HCT116 (cell line): Measurements from ENCODE around the gene C19orf85. TPM values are rescaled to one million over a fixed set of nuclear protein-coding genes. Genes with fewer than 3 reads are reported as not detected.

ENCODE experiments used
- ATAC-seq: fragments of 200-7000 bp; cut with Tn5 transposase; 2 replicates; pipeline ENCODE4 v1.9.1; 2020; ENCODE audit warnings: mild to moderate bottlenecking, moderate library complexity
- BruUV-seq: library from RNA; stranded (reverse); fragments of 400-500 nt; replicated peaks from 2 replicates; lab custom pipeline; 2021; lab: Mats Ljungman, UMichigan
- CTCF ChIA-PET: fragments of 300-600 bp; sonication (Branson Sonifier 250); formaldehyde crosslinking; loops from one replicate; lab custom pipeline; 2021; ENCODE audit warnings: antibody characterized with exemption; lab: Charles Lee
- POLR2A ChIA-PET: fragments of 300-600, 350-600 bp; sonication (Branson Sonifier 250); formaldehyde crosslinking; loops from one replicate; lab custom pipeline; 2021; ENCODE audit warnings: antibody characterized with exemption; lab: Charles Lee
- RAD21 ChIA-PET, 2 experiments: fragments of 300-600 bp; sonication (Branson Sonifier 250); formaldehyde crosslinking; loops; one replicate each; lab custom pipeline; 2023; ENCODE audit warnings: low total read pairs in 2 of 2; ENCODE audit not compliant: uncharacterized antibody in 2 of 2, unreplicated experiment in 2 of 2, low non-redundant PET in 1 of 2; lab: Charles Lee
- DNase-seq: peaks from one replicate; pipeline ENCODE4 v3.0.0-alpha.2; 2010; ENCODE audit warnings: low read depth, low spot score
- H2AFZ ChIP-seq: fragments of 200-600 bp; shearing (Covaris generic), sonication (generic); 2 replicates; pipeline ENCODE4 v1.6.1; 2017; ENCODE audit warnings: low read depth, mixed run types, mixed read lengths, antibody characterized with exemption, low read length; ENCODE audit not compliant: poor library complexity, severe bottlenecking
- H3K27ac ChIP-seq: 2 replicates; pipeline ENCODE4 v1.5.1; 2012; ENCODE audit warnings: low read depth, low read length
- H3K27me3 ChIP-seq: fragments of 200-600 bp; sonication (generic); 2 replicates; pipeline ENCODE4 v1.6.1; 2016; ENCODE audit warnings: mixed run types, low read length, mixed read lengths; ENCODE audit not compliant: insufficient read depth
- H3K36me3 ChIP-seq, 2 experiments: fragments of 200-500 bp in 1 of 2; fragments of 200-600 bp in 1 of 2; sonication (Bioruptor generic) in 1 of 2; sonication (generic) in 1 of 2; 2 replicates each; pipeline versions ENCODE4 v1.5.1 to v1.6.1; 2014 to 2016; ENCODE audit warnings: low read length in 2 of 2, inconsistent platforms in 1 of 2, mixed read lengths in 1 of 2, mixed run types in 1 of 2; ENCODE audit not compliant: insufficient read depth in 2 of 2, control insufficient read depth in 1 of 2
- H3K4me1 ChIP-seq, 2 experiments: fragments of 200-600 bp in 1 of 2; sonication (generic) in 1 of 2; 2 replicates each; pipeline versions ENCODE4 v1.5.1 to v1.6.1; 2012 to 2017; ENCODE audit warnings: low read length in 2 of 2, inconsistent platforms in 1 of 2, mild to moderate bottlenecking in 1 of 2, mixed read lengths in 1 of 2, mixed run types in 1 of 2, moderate library complexity in 1 of 2; ENCODE audit not compliant: insufficient read depth in 2 of 2, control insufficient read depth in 1 of 2
- H3K4me2 ChIP-seq: fragments of 200-600 bp; sonication (generic); 2 replicates; pipeline ENCODE4 v1.6.1; 2017; ENCODE audit warnings: mixed run types, low read length, mixed read lengths
- H3K4me3 ChIP-seq, 2 experiments: fragments of 200-600 bp in 1 of 2; sonication (generic) in 1 of 2; replicated peaks in 1 of 2; 2 replicates each; pipeline ENCODE4 v1.5.1; 2011 to 2016; ENCODE audit warnings: low read length in 2 of 2, control low read depth in 1 of 2, low read depth in 1 of 2, mild to moderate bottlenecking in 1 of 2, mixed read lengths in 1 of 2, mixed run types in 1 of 2
- H3K79me2 ChIP-seq: fragments of 200-600 bp; sonication (generic); 2 replicates; pipeline ENCODE4 v1.6.1; 2017; ENCODE audit warnings: mild to moderate bottlenecking, mixed run types, low read length, moderate library complexity, mixed read lengths; ENCODE audit not compliant: insufficient read depth
- H3K9ac ChIP-seq: fragments of 200-600 bp; sonication (generic); 2 replicates; pipeline ENCODE4 v1.6.1; 2016; ENCODE audit warnings: low read length, mixed read lengths
- H3K9me2 ChIP-seq: fragments of 200-600 bp; sonication (generic), shearing (Covaris generic); 2 replicates; pipeline ENCODE4 v1.6.1; 2017; ENCODE audit warnings: mixed run types, mild to moderate bottlenecking, moderate library complexity; ENCODE audit not compliant: insufficient read depth
- H3K9me3 ChIP-seq, 2 experiments: fragments of 200-500 bp in 1 of 2; fragments of 200-600 bp in 1 of 2; sonication (Bioruptor generic) in 1 of 2; sonication (generic) in 1 of 2; 2 replicates each; pipeline ENCODE4 v1.6.1; 2014 to 2017; ENCODE audit warnings: low read length in 2 of 2, mixed read lengths in 2 of 2, inconsistent platforms in 1 of 2, low read depth in 1 of 2, mild to moderate bottlenecking in 1 of 2, mixed run types in 1 of 2, moderate library complexity in 1 of 2; ENCODE audit not compliant: control insufficient read depth in 1 of 2, insufficient read depth in 1 of 2
- H4K20me1 ChIP-seq: fragments of 200-600 bp; sonication (generic), shearing (Covaris generic); 2 replicates; pipeline ENCODE4 v1.6.1; 2017; ENCODE audit warnings: mixed run types, mild to moderate bottlenecking, moderate library complexity; ENCODE audit not compliant: insufficient read depth
- ATF3 ChIP-seq: IDR thresholded peaks from 2 replicates; pipeline ENCODE4 v1.6.1; 2012
- CBX3 ChIP-seq: IDR thresholded peaks from 2 replicates; pipeline ENCODE4 v1.6.1; 2012; ENCODE audit warnings: low read depth
- CEBPB ChIP-seq: IDR thresholded peaks from 2 replicates; pipeline ENCODE4 v1.6.1; 2012; ENCODE audit warnings: low read depth
- CTCF ChIP-seq, 3 experiments: fragments of 200-600 bp in 1 of 3; sonication (generic) in 1 of 3; IDR thresholded peaks in 2 of 3; conservative IDR thresholded peaks in 1 of 3; 2 replicates each; pipeline ENCODE4 v1.5.1; 2012 to 2017; ENCODE audit warnings: low read depth in 2 of 3, low read length in 2 of 3, antibody characterized with exemption in 1 of 3, borderline replicate concordance in 1 of 3, control low read depth in 1 of 3, mild to moderate bottlenecking in 1 of 3, mixed read lengths in 1 of 3, mixed run types in 1 of 3, moderate library complexity in 1 of 3; ENCODE audit not compliant: insufficient read depth in 1 of 3
- EGR1 ChIP-seq: IDR thresholded peaks from 2 replicates; pipeline ENCODE4 v1.6.1; 2012; ENCODE audit warnings: low read depth
- ELF1 ChIP-seq: IDR thresholded peaks from 2 replicates; pipeline ENCODE4 v1.6.1; 2012; ENCODE audit warnings: low read depth, borderline replicate concordance
- EZH2 ChIP-seq: fragments of 200-600 bp; sonication (generic); IDR thresholded peaks from 2 replicates; pipeline ENCODE4 v1.6.1; 2017; ENCODE audit warnings: antibody characterized with exemption, mixed run types
- EZH2phosphoT487 ChIP-seq: fragments of 200-600 bp; IDR thresholded peaks from 2 replicates; pipeline ENCODE4 v1.6.1; 2018; ENCODE audit warnings: antibody characterized with exemption, borderline replicate concordance
- FOSL1 ChIP-seq: IDR thresholded peaks from 2 replicates; pipeline ENCODE4 v1.6.1; 2012; ENCODE audit warnings: low read depth
- JUND ChIP-seq: IDR thresholded peaks from 2 replicates; pipeline ENCODE4 v1.6.1; 2012
- POLR2A ChIP-seq: IDR thresholded peaks from 2 replicates; pipeline ENCODE4 v1.7.0; 2011; ENCODE audit warnings: borderline replicate concordance; ENCODE audit not compliant: insufficient read depth, insufficient read length; ENCODE audit errors: extremely low read depth
- POLR2AphosphoS5 ChIP-seq: IDR thresholded peaks from 2 replicates; pipeline ENCODE4 v1.6.1; 2011; ENCODE audit warnings: mild to moderate bottlenecking, low read depth, low read length, moderate library complexity
- RAD21 ChIP-seq: IDR thresholded peaks from 2 replicates; pipeline ENCODE4 v1.6.1; 2012; ENCODE audit warnings: low read depth, mild to moderate bottlenecking
- SIN3A ChIP-seq: IDR thresholded peaks from 2 replicates; pipeline ENCODE4 v1.6.1; 2012; ENCODE audit warnings: low read depth
- SP1 ChIP-seq: IDR thresholded peaks from 2 replicates; pipeline ENCODE4 v1.6.1; 2012; ENCODE audit warnings: low read depth
- SRF ChIP-seq: IDR thresholded peaks from 2 replicates; pipeline ENCODE4 v1.6.1; 2012; ENCODE audit warnings: low read depth
- YY1 ChIP-seq: IDR thresholded peaks from 2 replicates; pipeline ENCODE4 v1.6.1; 2011; ENCODE audit warnings: low read length, low read depth, moderate library complexity, mild to moderate bottlenecking; ENCODE audit not compliant: insufficient replicate concordance; ENCODE audit errors: extremely low read depth
- ZBTB33 ChIP-seq: IDR thresholded peaks from 2 replicates; pipeline ENCODE4 v1.6.1; 2011; ENCODE audit warnings: mild to moderate bottlenecking, low read length, moderate library complexity; ENCODE audit not compliant: insufficient replicate concordance; ENCODE audit errors: extremely low read depth
- ZFX ChIP-seq: fragments of 450-650 bp; IDR thresholded peaks from 2 replicates; pipeline ENCODE4 v1.6.1; 2017
- ZNF274 ChIP-seq: fragments of 200-500 bp; sonication (Bioruptor generic); IDR thresholded peaks from 2 replicates; pipeline ENCODE4 v1.6.1; 2014; ENCODE audit warnings: mild to moderate bottlenecking, low read depth, low read length, inconsistent platforms
- intact Hi-C: fragments of 100-400 bp; cut with micrococcal nuclease; formaldehyde crosslinking; loops from 2 replicates; pipeline ENCODE4 v1.10.0; 2022
- total RNA-seq: library from RNA; stranded (reverse); gene quantifications from one replicate; pipeline ENCODE4 v1.2.1, GENCODE V29; 2021; ENCODE audit not compliant: unreplicated experiment

C19orf85 gene
- total RNA-seq, 1 experiment from 2014 or later, result 0.34 TPM

- DNase-seq, result no peak
- Histone ChIP-seq H4K20me1 (no peaks in the 10 kb centered on the region), H2AFZ (no peak overlapping the region), H3K4me2 (peak overlapping the region; percentile 87), H3K9me2 (no peaks in the 10 kb centered on the region)
- TF ChIP-seq RAD21 (no peak), EZH2 (no peak), YY1 (no peak), EZH2phosphoT487 (no peak), CTCF (IDR thresholded peaks at IDR 0.05 in 2 of 3, conservative IDR thresholded peaks at IDR 0.05 in 1 of 3; ENCODE audit: borderline replicate concordance in 1 of 3, insufficient read depth in 1 of 3, low read depth in 2 of 3, low read length in 2 of 3) (no peak), ZBTB33 (no peak), ZFX (no peak), CEBPB (no peak), SRF (no peak), FOSL1 (no peak), SP1 (no peak), SIN3A (no peak), ZNF274 (no peak), EGR1 (no peak), POLR2AphosphoS5 (no peak), ATF3 (no peak), JUND (no peak), POLR2A (no peak), CBX3 (no peak), ELF1 (no peak)
- TF ChIP-seq, all 23 proteins: peak for 0
- ChIA-PET POLR2A (interaction anchor here (0.6 to 1.8 kb wide), 2 partner anchors 10 to 1002 kb away, joined by 3 to 4 read pairs; partner anchors contain the start of gene ISOC2), RAD21 (no interaction called here), CTCF (interaction anchor here (1.2 kb wide), 1 partner anchor 33 kb away, joined by 4 read pairs; no protein-coding TSS in a partner anchor)
- intact Hi-C loops, result no loop called here
- Histone ChIP-seq H3K9me3 (no peaks in the 10 kb centered on the region), H3K4me3 (peak overlapping the region; percentile 54 to 76; a peak in 3 of 4 replicates), H3K27me3 (no peaks in the 10 kb centered on the region), H3K27ac (peak overlapping the region; percentile 17), H3K9ac (peak overlapping the region; percentile 90), H3K79me2 (peaks cover 28% of the 10 kb centered on the region), H3K36me3 (peaks cover 0 to 11% of the 10 kb centered on the region in 2 experiments; a peak in 2 of 4 replicates), H3K4me1 (peaks cover 38 to 60% of the 10 kb centered on the region in 2 experiments)
- ATAC-seq, result no peak
- BruUV-seq, result no TSS peak
These were observed 6.7 kb upstream of the C19orf85 start for GRCh38 chr19:55471266-55471665.
